HG03108 (cell line): ENCODE results near the gene DMXL1.
"Not testable (repeated sequence)": the region's sequence is repeated elsewhere in the genome, so short reads cannot be mapped to it uniquely, and the experiment has no call there.

Experiments
- ATAC-seq: cut with Tn5 transposase; IDR thresholded peaks from one replicate; pipeline ENCODE4 v1.9.1; 2021; ENCODE audit warnings: moderate library complexity; ENCODE audit not compliant: unreplicated experiment

Gene DMXL1

DNA sequence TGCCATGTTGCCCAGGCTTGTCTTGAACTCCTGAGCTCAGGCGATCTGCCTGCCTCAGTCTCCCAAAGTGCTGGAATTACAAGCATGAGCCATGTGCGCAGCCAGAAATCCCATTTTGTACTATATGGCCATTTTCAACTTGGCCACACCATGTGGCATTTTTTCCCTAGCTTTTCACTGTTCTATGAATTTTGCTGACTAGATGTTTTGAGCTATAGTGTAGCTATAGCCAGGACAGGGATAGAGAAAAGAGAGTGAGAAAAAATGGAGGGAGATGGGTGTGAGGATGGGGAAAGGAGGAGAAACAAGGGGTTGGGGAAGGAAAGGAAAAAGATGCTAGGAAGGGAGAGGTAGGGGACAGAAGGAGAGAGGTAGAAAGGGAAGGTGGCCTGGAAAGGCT lies 46.4 kb downstream of the DMXL1 start:
- no peak for ATAC-seq

DNA sequence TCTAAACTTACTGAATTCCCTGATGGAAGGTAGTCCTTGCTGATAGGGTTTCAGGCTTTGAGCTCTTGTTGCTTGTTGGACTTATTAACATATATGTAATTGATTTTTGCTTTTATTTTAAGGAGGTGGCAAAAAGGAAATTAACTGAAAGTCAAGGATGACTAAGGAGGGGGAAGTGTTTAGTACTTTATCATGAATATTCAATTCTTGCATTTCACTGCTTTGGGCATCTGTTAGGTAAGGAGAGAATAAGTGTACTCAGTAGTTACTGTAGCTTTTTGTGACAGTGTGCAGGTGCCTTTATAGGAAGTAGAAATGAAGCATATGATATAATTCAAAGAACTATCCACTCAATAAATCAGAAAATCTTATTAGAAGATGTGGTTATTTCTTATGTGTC lies 47.1 kb downstream of the DMXL1 start:
- ATAC-seq, result no peak

DNA sequence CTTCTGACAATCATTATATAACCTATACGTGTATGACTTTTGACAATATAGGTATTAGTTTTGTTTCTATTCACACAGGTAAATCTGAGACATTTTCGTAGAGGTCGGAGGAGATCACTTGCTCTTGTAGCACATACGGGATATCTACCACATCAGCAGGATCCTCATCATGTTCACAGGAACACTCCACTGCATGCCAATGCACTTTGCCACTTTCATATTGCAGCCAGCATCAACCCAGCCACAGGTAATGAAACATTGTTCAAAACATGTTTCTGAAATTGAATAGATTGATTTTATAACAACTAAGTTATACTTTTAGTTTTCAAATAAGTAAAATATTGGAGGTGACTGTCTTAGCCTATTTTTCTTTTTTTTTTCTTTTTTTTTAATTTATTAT lies 50.0 kb downstream of the DMXL1 start:
- no peak for ATAC-seq

DNA sequence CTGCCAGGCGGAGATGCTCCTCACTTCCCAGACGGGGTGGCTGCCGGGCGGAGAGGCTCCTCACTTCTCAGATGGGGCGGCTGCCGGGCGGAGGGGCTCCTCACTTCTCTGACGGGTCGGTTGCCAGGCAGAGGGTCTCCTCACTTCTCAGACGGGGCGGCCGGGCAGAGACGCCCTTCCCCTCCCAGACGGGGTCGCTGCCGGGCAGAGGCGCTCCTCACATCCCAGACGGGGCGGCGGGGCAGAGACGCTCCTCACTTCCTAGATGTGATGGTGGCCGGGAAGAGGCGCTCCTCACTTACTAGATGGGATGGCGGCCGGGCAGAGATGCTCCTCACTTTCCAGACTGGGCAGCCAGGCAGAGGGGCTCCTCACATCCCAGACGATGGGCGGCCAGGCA lies 51.6 kb downstream of the DMXL1 start:
- ATAC-seq, result not testable (repeated sequence)

DNA sequence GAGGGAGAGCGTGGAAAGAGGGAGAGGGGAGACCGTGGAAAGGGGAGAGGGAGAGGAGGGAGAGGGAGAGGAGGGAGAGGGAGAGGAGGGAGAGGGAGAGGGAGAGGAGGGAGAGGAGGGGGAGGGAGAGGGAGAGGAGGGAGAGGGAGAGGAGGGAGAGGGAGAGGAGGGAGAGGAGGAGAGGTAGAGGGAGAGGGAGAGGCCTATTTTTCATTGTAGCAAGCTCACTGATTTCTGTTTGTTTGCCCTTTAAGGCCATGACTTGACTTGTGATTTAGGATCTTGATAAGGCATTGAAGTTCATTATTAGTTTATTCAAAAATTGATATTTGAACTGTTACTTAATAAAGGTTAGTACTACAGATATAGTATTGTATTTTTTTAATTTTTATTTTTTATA lies 52.4 kb downstream of the DMXL1 start:
- ATAC-seq, result no peak

DNA sequence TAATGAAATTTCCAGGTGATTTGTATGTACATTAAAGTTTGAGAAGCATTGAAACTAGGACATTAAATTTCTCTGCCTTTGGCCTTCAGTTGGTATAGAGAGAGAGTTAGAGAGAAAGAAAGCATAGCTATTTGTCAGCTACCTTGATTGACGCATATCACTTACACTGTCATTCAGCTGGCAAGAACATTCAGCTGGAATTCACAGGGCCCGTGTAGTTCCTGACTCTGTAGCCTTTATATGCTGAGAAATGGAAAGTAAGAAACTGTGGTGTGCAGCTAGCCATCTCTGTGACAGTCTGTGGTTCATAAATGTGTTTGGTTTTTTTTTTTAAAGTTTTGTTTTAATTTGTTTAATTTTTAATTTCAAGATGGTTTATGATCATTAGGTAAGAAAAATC lies 58.9 kb downstream of the DMXL1 start:
- no peak for ATAC-seq

DNA sequence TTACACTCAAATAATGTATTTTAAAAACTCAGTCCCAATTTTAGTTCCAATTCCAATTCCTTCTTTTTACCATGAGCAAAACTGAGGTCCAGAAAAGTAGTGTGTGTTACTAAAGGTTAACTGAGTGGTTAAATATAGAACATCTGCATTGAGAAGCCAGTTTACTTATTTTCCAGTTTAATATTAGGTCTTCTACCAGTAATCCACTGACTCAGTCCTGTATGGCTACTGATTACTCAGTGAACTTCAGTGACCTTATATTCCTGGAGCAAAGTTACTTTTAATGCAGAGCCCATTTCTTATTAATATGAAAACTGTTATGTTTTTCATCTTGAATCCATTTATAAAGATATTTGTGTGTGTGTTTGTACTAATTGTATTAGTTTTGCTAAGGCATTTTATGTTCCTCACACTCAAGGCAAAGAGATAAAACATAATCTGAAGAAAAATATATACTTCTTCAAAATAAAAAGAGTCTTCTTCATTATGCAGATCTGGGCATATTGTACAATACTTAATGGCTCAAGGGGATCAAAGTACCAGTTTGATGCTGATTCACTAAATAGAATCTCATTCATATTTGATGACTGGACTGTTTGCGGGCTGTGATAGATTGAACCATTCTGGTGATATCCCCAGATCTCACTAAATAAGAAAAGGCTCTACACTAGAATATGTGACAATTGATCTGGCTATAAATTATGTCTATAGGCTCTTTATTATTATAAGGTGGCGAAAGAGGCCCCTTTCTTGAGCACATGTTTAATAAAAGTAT lies 60.8 kb downstream of the DMXL1 start:
- ATAC-seq, result no peak

DNA sequence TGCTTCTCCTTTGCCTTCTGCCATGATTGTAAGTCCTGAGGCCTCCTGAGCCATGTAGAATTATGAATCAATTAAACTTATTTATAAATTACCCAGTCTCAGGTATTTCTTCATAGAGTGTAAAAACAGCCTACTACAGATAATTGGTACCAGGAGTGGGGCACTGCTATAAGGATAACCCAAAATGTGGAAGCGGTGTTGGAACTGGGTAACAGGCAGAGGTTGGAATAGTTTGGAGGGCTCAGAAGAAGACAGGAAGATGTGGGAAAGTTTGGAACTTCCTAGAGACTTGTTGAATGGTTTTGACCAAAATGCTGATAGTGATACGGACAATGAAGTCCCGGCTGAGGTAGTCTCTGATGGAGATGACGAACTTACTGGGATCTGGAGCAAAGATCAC lies 64.9 kb downstream of the DMXL1 start:
- not testable (repeated sequence) for ATAC-seq

DNA sequence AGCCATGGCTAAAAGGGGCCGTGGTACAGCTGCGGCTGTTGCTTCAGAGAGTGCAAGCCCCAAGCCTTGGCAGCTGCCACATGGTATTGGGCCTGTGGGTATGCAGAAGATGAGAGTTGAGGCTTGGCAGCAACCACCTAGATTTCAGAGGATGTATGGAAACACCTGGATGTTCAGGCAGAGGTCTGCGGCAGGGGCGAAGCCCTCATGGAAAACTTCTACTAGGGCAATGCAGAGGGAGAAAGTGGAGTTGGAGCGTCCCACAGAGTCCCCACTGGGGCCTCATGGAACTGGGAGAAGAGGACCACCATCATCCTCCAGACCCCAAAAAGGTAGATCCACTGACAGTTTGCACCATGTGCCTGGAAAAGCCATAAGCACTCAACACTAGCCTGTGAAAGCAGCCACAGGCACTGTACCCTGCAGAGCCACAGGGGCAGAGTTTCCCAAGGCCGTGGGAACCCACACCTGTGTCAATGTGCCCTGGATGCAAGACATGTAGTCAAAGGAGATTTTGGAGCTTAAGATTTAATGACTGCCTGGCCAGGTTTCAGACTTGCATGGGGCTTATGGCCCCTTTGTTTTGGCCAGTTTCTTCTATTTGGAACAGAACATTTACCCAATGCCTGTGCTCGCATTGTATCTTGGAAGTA lies 65.9 kb downstream of the DMXL1 start:
- ATAC-seq, result no peak

DNA sequence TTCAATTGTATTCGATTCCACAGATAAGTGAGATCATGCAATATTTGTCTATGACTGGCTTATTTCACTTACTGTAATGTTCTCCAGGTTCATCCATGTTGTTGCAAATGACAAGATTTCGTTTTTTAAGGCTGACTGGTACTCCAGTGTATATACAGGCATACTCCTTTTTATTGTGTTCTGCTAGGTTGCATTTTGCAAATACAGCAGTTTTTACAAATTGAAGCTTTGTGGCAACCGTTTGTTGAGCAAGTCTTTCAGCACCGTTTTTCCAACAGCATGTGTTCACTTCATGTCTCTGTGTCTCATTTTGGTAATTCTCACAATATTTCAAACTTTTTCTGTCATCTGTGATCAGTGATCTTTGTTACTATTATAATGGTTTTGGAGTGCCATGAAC lies 82.7 kb downstream of the DMXL1 start:
- no peak for ATAC-seq

DNA sequence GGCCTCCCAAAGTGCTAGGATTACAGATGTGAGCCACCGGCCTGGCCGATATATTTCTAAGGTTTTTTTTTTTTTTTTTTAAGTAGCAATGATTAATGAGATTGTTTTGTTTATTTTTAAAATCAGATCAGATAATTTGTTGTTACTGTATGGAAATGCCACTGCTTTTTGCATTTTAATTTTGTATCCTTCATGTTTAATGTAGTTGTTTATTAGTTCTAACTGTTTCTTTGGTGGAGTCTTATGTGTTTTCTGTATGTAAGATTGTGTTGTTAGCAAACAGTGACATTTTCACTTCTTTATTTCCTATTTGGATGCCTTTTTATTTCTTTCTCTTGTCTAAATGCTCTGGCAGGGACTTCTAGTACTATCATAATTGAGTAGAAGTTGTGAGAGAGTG lies 87.3 kb downstream of the DMXL1 start:
- no peak for ATAC-seq

DNA sequence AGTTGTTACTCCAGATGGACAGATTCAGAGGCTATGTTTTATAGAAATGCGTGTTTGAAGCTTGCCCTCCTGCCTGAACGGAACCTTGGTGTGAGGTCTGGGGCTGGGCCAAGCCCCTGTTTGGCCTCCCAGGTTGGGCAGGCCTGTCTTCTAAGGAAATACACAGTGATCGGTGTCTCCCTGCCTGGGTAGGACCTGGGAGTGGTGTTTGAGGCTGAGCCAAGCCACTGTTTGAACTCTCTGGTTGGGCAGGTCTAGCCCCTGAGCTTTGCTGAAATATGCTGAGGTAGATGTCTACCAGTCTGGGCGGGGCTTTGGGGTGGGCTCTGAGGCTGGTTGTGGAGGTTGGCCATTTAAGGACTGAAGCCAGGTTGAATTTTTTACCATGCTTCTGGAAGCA lies 90.5 kb downstream of the DMXL1 start:
- no peak for ATAC-seq

DNA sequence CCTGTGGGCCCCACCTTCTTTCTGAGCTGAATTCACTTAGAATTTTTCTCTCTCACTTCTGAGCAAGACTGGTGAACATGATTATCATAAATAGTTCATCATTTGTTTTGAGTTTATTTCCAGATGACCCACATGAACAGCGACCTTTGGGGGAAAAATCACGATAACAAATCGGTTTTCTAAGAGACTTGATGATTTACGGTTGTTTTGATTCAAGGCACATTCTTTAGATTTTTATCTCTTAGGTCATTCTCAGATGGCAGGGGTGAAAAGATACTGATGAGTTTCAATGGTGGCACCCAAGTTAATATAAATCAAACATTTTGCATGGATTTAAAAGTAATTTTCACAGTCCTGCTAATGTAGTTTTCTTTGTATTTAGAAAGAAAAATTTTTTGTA lies 95.1 kb downstream of the DMXL1 start:
- no peak for ATAC-seq

DNA sequence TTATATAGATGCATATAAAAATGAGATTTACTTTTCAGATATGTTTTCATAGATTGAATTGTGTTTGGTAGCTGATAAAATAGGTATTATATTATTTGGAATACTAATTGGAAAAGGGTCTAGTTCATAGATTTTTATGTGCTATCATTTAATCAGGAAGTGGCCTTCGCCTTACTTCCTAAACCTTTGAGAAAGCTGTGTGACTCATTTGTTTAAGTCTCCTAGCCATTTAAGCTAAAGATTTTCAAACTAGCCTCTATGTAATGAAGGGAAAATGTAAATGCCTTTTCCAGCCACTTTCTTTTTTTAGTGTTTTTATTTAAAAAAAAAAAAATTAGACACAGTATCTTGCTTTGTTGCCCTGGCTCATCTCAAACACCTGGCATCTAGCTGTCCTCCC lies 97.5 kb downstream of the DMXL1 start:
- ATAC-seq, result no peak

DNA sequence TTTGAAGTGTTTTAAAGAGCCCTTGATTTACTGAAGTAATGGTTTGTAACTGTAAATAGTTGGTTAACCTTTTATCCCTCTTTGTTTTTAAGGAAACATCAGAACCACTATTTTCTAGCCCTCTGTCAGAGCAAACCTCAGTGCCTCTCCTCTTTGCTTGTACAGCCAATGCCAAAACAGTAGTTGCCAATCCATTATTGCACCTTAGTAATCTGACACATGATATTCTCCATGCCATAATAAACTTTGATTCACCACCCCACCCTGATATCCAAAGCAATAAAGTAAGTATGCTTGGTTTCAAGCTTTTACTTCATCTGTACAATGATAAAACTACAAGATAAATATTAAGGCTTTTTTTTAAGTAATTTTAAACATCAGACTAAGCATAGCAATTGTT lies 100.8 kb downstream of the DMXL1 start:
- ATAC-seq, result no peak

DNA sequence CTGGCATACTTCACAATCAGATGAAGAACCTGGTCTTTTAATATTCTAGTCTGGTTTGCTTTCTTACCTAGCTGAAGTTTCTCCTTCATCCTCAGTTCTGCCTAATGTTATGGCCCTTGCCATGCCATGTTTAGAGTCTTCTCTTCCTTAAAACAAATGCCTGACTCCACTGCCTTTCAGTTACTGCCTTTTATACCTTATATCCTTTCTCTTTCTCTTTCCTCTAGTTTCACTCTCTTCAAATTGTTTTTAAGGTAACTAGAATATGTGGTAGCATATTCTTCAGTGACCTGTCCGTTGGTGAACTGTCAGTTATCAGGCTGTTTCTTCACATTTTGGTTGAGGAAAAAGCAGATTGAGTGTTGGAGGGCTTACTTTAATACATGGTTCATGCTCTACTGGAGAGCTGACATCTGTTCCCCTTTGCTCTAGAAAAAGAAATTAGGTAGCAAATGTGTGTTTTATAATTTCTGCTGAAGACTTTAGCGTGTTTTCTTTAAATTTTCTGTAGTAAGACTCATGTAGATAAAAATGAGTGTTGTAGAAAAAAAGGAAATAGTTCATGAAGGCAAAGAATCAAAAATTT lies 103.8 kb downstream of the DMXL1 start:
- no peak for ATAC-seq

DNA sequence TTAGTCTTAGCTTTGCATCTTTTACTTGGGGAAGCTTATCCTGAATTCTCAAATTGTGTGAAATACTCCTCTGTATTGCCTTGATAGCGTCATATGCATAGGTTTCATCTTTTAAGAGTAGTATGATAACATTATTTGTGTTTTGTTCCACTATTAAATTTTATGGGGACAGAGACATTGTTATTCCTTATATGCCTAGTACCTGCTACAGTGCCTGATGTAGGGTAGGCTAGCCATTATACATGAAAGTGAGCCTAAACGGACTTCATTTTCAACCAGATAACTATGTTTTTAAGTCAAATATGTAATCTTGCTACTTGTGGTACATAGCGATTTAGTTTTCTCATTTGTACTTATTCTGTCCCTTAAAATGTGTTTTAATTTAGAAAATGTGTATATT lies 105.9 kb downstream of the DMXL1 start:
- no peak for ATAC-seq

DNA sequence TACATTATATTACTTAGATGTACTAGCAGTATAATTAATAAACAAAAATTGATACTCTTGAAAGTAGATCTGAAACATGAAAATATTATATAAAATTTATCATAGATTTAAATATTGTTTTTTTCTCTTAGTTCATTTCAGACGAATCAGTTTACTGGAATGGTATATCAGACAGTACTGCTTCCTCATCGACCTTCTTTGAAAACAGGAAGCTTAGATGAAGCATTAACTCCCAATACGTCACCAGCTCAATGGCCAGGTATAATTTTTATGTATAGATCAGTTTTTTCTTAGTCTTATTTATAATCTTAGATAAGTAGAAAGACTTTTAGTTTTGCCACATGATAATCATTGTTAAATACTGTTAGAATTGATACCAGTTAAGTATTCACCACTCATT lies 106.3 kb downstream of the DMXL1 start:
- no peak for ATAC-seq

DNA sequence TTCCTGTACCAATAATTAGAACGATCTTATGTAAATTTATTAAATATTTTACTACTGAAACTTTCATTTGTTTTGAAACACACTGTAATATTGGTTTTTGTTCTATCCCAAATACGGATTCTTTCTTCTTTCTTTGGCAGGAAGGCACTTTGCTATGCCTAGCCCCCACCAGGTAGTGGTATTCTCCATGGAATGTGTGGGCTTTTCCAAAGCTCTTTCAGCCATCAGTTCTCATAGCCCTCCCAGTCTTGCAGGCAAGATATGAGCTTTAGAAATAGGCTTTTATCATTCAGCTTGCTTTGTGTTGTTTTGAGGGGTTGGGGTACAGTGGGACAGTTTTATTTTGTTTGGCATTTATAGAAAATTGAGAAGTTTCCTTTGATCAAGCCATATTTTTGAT lies 107.5 kb downstream of the DMXL1 start:
- no peak for ATAC-seq

DNA sequence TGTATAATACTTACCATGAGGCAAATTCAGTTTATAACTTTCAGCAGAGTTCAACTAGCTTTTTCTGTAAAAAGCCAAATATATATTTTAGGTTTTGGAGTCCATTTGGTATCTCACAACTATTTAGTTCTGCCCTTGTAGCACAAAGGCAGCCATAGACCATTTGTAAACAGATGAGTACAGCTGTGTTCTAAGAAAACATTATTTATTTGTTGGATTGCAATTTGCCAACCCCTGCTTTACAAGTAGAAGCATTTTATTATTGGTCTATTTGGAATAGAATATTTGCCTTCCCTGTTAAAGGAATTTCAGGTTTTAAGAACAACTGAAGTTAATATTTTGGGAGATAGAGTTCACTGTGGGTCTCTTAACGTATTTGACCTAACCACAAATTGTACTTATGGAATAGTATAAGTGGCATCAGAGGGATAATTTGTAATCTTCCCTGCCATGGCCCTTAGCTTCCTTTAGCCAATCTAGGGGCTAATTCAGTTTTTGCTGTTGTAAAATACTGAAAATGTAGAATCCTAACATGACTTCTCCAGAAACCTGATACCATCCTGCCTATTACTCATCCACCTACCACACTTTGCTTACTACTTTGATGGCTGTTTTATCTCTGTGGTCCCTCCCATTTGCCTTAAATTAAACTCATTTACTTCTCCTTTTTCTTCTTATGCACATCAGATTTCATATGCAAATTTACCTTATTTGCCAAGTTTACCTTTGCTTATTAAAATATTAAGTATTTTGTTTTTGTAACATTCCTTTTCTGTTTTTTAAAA lies 109.2 kb downstream of the DMXL1 start:
- no peak for ATAC-seq

DNA sequence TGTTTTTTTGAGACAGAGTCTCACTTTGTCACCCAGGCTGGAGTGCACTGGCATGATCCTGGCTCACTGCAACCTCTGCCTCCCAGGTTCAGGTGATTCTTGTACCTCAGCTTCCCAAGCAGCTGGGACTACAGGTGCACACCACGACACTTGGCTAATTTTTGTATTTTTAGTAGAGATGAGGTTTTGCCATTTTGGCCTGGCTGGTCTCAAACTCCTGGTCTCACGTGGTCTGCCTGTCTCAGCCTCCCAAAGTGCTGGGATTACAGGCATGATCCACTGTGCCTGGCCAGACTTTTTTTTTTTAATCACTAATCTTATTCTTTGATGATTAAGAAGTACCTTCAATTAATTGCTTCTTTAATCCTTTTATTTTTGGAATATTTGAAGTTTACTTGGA lies 114.6 kb downstream of the DMXL1 start:
- not testable (repeated sequence) for ATAC-seq
